ENCODE results near the gene ICAM4.

GRCh38 chr19:10284065-10284959, 2.4 kb upstream of the ICAM4 start:
- TF ChIP-seq POLR2A (IDR thresholded peaks at IDR 0.05) (no peak), EP300 (IDR thresholded peaks at IDR 0.05) (no peak)
- TF ChIP-seq, protein P1, sequence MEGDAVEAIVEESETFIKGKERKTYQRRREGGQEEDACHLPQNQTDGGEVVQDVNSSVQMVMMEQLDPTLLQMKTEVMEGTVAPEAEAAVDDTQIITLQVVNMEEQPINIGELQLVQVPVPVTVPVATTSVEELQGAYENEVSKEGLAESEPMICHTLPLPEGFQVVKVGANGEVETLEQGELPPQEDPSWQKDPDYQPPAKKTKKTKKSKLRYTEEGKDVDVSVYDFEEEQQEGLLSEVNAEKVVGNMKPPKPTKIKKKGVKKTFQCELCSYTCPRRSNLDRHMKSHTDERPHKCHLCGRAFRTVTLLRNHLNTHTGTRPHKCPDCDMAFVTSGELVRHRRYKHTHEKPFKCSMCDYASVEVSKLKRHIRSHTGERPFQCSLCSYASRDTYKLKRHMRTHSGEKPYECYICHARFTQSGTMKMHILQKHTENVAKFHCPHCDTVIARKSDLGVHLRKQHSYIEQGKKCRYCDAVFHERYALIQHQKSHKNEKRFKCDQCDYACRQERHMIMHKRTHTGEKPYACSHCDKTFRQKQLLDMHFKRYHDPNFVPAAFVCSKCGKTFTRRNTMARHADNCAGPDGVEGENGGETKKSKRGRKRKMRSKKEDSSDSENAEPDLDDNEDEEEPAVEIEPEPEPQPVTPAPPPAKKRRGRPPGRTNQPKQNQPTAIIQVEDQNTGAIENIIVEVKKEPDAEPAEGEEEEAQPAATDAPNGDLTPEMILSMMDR (IDR thresholded peaks at IDR 0.05): no peak

Data from tibial nerve (tissue), 4 donors.